Daoy (cell line): Measurements from ENCODE around the gene TRIM72. TPM values are rescaled to one million over a fixed set of nuclear protein-coding genes. Genes with fewer than 3 reads are reported as not detected.
"Not testable (repeated sequence)": the region's sequence is repeated elsewhere in the genome, so short reads cannot be mapped to it uniquely, and the experiment has no call there.

Source experiments
- DNase-seq: peaks from one replicate; pipeline ENCODE4 v3.0.0-alpha.2; 2015; ENCODE audit warnings: low read depth
- total RNA-seq: library from RNA; depleted of rRNA; stranded (reverse); fragments of >200 nt; shearing (Covaris generic); gene quantifications from 2 replicates; pipeline ENCODE4 v1.2.3, GENCODE V29; 2014

The TRIM72 gene
- total RNA-seq, 1 experiment from 2014 or later = not detected

DNA sequence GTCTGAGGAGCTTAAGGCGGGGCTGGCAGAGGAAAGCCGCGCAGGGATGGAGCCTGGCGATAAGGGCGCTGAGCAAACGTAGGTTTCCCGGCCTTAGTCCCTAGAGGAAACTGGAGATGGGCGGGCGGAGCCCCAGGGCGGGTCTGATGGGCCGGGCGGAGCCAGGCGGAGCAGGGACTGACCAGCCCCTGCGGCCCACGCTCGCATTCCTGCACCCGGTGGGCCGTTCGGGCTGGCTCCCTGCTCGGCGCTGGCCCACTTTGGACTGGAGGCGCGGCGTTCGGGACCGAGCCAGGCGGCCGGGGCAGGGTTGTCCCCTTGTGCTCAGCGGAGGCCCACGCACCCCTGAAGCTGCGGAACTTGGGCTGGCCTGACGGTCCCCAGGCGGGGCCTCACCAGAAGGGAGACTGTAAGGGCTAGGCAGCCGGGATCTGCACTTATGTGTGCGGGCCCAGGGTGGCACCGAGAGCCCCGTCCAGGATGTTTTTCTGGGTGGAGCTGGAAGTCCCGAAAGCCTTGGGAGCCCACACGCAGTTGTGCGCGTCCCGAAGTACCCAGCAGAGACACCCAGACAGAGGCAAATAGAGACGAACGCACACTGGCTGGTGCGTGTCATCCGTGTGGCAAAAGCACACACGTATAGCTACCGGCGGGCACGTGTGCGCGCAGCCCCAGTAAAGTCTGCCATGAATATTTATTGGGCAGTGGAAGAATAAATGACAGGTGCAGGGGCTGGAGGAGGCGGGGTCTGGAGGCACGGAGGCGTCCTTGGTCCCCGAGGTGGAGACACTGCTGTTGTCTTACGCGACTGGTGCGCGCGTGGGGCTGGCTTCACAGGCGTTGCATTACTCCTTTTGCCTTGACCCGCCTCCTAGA is 1.6 kb downstream of the TRIM72 start:
- peak; percentile 64 for DNase-seq

DNA sequence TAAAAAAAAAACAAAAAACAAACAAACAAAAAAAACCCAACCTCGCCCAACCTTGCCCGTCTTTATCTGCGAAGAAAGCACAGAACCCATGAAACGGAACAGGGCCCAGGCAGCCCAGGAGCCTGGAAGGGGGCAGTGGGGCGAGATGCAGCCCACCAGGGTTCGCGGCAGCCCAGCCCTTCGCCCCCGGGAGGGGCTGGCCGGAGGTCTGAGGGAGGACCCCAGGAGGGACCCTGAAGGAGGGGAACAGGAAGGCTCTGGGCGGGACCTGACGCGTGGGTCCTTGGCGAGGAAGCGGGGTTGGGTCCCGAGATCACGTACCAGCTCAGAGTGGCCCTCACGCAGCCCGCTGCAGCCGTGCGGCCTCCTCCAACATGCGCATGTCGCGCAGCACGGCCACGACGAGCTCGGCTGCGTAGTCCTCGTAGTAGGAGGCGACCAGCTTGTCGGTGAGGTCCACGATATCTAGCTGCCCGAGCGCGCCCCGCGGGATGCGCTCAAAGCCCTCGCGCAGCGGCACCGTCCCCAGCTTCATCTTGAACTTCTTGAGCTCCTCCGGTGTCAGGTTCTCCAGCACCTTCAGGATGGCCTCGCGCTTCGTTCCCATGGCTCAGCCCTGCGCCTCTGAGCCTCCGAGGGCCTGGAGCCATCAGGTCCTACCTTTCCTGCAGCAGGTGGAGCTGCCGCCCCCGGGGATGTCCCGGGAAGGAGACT is 2.7 kb downstream of the TRIM72 start, which contains the start of gene PYDC1:
Gene PYDC1, minus strand, starts transcription at position 714 of the 714 bp plus-strand sequence. Its CDS starts 107 bp downstream, at position 607.
- DNase-seq = no peak

DNA sequence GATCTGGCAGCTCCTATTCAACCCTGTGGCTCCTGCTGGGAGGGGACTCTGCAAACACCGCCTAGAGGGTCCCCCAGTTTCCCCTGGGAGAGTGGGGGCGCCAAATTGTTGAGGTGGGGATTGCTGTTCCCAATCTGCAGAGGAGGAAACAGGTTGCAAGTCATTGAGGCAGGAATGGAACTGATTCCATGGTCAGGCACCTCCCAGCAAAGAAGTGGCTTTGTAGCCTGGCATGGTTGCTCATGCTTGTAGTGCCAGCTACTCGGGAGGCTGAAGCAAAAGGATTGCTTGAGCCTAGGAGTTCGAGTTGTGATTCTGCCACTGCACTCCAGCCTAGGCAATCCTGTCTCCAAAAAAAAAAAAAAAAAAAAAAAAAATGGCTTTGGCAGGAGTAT is 3.2 kb downstream of the TRIM72 start:
- no peak for DNase-seq

DNA sequence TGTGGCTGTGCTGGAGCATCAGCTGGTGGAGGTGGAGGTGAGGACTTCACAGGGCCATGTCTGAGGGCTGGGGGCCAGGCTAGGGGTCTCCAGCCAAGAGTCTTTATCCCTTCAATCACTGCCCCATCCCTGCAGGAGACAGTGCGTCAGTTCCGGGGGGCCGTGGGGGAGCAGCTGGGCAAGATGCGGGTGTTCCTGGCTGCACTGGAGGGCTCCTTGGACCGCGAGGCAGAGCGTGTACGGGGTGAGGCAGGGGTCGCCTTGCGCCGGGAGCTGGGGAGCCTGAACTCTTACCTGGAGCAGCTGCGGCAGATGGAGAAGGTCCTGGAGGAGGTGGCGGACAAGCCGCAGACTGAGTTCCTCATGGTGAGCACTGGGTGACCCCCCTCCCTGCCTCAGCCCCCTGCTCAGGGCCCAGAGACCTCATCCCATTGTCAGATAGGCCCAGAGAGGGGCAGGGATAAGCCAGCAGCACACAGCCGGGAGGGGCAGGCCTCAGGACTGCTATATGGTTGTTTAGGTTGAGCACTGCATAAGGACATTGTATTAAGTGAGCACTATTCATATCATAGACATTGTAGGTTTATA is 5.3 kb downstream of the TRIM72 start:
- DNase-seq = no peak

DNA sequence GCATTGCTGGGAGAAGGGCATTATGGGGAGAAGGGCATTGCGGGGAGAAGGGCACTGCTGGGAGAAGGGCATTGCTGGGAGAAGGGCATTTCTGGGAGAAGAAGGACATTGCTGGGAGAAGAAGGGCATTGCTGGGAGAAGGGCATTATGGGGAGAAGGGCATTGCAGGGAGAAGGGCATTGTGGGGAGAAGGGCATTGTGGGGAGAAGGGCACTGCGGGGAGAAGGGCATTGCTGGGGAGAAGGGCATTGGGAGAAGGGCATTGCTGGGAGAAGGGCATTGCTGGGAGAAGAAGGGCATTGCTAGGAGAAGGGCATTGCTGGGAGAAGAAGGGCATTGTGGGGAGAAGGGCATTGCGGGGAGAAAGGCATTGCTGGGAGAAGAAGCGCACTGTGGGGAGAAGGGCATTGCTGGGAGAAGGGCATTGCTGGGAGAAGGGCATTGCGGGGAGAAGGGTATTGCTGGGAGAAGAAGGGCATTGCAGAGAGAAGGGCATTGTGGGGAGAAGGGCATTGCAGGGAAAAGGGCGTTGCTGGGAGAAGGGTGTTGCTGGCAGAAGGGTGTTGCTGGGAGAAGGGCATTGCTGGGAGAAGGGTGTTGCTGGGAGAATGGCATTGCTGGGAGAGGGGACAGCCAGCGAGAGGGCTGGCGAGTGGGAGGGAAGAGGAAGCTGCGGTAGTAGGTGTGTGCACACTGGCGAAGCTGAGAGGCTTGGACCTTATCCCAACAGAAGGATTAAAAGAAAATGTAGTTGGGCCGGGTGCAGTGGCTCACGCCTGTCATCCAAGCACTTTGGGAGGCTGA is 7.6 kb downstream of the TRIM72 start:
- peak; percentile 24 for DNase-seq

DNA sequence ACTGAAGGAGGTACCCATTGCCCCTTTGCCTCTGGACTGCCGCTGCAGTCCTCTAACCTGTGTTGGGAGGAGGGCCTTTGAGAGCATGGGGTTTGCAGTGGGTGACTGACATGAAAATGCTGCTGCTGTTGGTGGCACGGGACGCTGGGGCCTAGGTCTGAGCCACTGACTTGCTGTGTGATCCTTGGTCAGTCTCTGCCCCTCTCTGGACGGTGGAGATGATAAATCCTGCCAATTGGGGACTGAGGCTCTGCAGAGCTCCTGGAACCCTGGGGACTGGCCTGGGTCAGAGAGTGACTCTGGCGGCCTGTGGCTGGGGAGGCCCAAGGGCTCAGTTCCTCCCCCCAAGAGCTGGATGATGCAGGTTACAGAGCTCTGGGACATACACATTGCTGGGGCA is 9.1 kb downstream of the TRIM72 start:
- DNase-seq = no peak

DNA sequence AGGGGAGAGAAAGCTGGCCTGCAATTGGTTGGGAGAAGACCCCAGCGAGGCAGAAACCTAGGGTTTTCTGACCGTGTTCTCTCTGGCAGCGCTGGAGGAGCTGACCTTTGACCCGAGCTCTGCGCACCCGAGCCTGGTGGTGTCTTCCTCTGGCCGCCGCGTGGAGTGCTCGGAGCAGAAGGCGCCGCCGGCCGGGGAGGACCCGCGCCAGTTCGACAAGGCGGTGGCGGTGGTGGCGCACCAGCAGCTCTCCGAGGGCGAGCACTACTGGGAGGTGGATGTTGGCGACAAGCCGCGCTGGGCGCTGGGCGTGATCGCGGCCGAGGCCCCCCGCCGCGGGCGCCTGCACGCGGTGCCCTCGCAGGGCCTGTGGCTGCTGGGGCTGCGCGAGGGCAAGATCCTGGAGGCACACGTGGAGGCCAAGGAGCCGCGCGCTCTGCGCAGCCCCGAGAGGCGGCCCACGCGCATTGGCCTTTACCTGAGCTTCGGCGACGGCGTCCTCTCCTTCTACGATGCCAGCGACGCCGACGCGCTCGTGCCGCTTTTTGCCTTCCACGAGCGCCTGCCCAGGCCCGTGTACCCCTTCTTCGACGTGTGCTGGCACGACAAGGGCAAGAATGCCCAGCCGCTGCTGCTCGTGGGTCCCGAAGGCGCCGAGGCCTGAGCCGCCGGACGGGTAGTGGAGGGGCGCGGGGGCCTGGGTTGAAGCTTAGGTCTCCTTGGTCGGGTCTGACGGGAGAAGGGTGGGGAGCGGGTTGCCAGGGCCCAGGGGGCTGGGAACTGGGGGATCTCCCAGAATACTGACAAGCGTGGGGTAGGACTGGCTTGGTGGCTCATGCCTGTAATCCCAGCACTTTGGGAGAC is 10.4 kb downstream of the TRIM72 start:
- DNase-seq = no peak

DNA sequence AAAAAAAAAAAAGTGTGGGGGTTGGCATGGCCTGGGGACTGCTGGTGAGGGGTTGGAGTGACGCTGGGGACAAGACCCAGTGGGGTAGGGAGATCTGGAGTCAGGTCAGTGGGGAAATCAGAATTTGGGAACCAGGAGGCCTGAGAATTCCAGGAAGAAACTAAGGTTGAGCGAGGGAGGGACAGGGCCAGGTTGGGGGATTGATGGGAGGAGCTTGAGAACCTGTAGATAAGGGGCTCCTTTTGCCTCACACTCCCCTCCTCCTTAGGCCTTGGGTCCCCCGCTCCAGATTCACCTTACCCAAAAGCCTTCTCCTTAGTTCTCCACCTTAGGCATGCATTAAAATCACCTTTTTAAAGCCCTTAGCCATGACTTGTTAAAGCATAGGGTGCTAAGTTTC is 11.3 kb downstream of the TRIM72 start:
- DNase-seq = no peak

DNA sequence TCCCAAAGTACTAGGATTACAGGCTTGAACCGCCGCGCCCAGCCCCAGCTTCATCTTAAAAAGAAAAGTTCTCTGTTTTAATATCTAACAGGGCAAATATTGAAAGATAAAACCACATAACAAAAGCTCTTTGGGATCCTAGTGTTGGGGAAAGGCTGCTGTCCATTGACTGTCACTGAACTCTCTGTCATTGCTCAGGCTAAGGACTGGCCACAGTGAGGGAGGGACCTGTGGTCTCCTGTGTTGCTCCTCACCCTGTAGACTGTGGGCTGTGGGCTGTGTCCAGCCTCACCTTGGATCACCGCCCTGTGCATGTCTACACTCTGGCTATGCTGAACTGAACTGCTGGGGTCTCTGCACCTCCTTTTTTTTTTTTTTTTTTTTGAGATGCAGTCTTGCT is 14.3 kb downstream of the TRIM72 start:
- DNase-seq = no peak

DNA sequence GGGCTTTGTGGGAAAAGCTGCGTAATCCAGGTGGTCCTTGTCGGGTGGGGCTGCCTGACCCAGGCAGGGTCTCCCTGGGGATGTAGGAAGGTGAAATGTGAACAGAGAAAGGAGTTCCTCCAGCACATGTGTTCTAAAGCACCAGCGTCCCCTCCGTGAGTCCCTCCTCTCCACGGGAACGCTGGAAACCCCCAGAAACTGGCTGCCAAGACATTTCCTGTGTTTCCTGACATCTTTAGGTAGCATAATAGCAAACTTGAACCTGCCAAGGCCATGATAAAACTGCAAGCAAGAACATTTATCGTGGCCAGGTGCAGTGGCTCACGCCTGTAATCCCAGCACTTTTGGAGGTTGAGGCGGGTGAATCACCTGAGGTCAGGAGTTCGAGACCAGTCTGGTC is 15.6 kb downstream of the TRIM72 start:
- DNase-seq = no peak

DNA sequence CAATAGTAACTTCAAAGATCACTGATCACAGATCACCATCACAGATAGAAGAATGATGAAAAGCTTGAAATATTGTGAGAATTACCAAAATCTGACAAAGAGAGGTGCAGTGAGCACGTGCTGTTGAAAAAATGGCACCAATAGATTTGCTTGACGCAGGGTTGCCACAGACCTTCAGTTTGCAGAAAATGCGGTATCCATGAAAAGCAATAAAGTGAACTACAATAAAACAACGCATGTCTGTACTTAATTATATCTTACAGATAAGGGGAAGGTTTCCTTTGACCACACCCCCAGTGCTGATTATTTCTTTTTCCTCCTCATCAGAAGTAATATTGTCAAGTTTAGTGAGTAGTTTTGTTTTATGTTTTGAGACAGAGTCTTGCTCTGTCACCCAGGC is 24.1 kb downstream of the TRIM72 start:
- DNase-seq = no peak

DNA sequence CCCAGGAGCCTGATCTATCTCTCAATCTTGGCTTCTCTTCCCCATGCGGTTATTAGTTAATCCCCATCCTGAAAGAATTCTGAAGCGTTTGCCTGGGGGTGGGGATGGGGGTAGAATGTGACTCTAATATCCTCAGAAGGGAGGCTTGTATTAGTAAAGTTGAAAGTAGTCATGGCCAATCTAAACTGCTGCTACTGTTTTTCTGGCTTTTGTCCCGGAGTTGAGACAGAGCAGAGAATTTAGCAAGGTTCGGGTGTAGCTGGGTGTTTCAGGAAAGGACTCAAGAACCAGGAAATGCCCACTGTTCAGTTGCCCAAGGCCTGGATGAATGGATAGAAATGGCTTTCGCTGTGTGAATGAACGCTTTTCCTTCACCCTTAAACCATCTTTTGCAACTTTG is 28.3 kb downstream of the TRIM72 start:
- no peak for DNase-seq

DNA sequence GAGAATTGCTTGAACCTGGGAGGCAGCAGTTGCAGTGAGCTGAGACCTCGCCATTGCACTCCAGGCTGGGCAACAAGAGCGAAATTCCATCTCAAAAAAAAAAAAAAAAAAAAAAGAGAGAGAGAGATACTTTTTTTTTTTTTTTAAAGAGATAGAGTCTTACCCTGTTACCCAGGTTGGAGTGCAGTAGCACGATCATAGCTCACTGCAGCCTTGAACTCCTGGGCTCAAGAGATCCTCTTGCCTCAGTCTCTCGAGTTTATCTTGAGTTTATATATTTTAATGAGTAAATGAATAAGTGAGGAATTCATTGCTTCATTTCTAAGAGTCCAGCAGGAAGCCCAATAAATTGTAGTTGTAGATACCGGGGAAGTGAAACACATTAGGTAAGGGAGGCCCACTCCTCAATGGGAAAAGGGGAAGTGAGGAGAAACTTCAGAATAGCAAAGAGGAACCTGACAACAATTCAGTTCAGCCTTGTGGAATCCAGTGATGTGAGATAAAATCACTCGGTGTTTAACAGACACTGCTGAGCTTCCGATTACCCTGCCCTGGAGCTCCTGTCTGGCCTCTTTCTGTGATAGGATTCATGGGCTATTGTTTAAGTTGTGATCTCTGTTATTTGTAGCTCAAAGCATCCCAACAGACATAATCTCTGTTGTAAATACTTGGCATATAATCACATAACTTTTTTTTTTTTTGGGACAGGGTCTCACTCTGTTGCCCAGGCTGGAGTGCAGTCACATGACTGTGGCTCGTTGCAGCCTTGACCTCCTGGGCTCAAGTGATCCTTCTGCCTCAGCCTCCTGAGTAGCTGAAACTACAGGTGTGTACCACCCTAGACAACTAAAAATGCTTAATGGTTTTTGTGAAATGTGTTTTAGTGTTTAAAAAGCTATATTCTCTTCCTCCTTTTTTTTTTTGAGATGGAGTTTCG is 30.1 kb downstream of the TRIM72 start:
- no peak for DNase-seq

DNA sequence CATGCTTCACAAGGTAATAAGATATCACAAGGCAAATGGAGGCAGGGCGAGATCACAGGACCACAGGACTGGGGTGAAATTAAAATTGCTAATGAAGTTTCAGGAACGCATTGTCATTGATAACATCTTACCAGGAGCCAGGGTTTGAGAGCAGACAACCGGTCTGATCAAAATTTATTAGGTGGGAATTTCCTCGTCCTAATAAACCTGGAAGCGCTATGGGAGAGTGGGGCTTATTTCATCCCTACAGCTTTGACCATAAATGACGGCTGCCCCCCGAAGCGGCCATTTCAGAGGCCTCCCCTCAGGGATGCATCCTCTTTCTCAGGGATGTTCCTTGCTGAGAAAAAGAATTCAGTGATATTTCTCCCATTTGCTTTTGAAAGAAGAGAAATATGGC is 31.7 kb downstream of the TRIM72 start:
- DNase-seq = not testable (repeated sequence)

DNA sequence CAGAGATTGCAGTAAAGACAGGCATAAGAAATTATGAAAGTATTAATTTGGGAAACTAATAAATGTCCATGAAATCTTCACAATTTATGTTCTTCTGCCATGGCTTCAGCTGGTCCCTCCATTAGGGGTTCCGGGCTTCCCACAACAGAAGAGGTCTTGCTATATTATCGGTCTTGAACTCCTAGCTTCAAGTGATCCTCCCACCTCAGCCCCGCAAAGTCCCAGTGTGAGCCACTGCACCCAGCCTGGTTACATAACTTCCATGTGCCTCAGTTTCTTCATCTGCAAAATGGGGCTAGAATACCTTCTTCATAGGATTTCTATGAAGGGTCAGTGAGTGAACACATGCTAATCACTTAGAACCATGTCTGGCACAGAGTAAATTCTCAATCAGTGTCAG is 32.4 kb downstream of the TRIM72 start:
- DNase-seq = no peak

DNA sequence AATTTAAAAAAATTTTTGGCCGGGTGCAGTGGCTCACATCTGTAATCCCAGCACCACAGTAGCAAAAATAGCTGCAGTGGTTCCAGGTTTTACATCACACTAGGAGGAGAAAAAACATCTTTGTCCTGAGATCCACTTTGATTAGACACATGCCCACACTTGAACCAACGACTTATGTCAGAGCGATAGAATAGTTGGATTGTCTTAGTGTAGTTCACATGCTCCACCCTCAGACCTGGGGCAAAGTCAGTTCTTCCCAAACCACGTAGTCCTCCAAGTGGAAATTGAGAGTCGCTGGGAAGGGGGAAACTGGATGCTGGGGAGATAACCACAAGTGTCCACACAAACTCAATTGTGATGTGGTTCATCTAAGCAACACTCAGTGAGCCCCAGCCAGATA is 34.4 kb downstream of the TRIM72 start:
- DNase-seq = no peak

DNA sequence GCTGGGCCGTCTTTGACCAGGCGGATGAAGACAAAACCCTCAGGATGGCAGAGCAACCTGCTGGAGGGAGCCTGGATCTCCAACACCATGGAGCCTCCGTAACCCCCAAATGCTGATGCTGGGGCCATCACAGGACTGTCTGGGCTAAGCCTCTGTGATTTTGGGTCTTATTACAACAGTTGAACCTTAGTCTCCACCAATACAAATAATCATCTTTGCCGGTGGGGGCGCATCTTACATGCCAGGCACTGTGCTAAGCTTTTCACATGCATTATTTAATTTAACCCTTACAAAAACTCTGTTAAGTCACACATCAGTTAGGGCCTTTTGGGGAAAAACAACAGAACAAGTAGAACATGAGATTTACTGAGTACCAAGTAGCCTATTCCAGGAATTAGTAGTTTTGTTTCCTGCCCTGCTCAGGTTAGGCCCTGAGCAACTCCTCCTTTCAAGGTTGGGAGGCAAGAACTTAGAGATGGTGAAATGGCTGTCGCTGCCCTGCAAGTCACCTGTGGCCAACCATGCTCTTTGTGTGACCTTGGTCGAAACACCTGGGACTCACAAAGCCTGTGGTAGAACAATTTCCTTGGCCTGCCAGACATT is 37.0 kb downstream of the TRIM72 start:
- no peak for DNase-seq

DNA sequence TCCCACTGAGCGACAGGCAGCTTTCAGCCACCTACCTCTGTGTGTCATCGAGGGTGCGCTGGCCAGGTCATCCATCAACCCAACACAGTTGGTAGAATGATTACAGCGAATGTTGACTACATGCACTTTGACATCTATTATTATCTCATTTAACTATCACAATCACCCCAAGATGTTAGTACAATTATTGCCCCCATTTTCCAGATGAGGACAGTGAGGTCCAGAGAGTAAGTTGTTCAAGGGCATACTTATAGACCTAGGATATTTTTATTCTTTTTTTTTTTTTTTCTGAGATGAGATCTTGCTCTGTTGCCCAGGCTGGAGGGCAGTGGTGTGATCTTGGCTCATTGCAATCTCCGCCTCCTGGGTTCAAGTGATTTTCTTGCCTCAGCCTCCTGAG is 37.5 kb downstream of the TRIM72 start:
- DNase-seq = no peak

DNA sequence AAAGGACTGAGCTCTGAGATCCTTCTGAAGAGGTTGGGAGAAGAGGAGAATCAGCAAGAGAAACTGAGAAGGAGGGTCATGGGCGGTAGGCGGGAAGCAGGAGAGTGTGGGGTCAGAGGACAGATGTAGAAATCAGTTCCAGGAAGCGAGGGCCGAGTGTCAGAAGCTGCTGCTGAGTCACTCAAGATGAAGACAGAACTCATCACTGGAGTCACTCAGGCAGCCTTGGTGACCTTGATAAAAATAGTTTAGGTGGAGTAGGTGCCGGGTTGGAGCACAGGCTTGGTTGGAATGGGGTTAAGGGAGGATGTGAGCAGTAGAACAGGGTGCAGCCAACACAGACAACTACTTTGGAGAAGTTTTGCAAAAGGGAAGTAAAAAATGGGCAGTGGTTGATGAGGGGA is 39.7 kb downstream of the TRIM72 start:
- no peak for DNase-seq
